H1 (cell line): ENCODE measurements around the gene MAP2K2. TPM values are rescaled to one million over a fixed set of nuclear protein-coding genes. Genes with fewer than 3 reads are reported as not detected.

Experiments
- CTCF ChIA-PET: fragments of 300-600 bp; sonication (Branson Sonifier 250); formaldehyde crosslinking; loops from one replicate; lab custom pipeline; 2021; ENCODE audit not compliant: partially characterized antibody; lab: Charles Lee
- POLR2A ChIA-PET: fragments of 300-600 bp; sonication (Branson Sonifier 250); formaldehyde crosslinking; loops from one replicate; lab custom pipeline; 2021; ENCODE audit warnings: inconsistent platforms; ENCODE audit not compliant: partially characterized antibody; lab: Charles Lee
- DNase-seq, 2 experiments: peaks; one replicate each; pipeline versions ENCODE4 v3.0.0 to v3.0.0-alpha.2; 2010 to 2022; ENCODE audit warnings: low spot score in 2 of 2, low read depth in 1 of 2, mixed read lengths in 1 of 2
- FAIRE-seq: peaks from 2 replicates; lab custom pipeline; 2011; peaks lifted over from hg19 to GRCh38; lab: Jason Lieb, UNC
- H2AFZ ChIP-seq: 2 replicates; pipeline ENCODE4 v1.8.1; 2012; ENCODE audit warnings: low read length, inconsistent platforms
- H2AK5ac ChIP-seq: 2 replicates; pipeline ENCODE4 v1.6.1; 2013; ENCODE audit warnings: low read depth, low read length
- H2BK120ac ChIP-seq: replicated peaks from 2 replicates; pipeline ENCODE3; 2013; ENCODE audit warnings: low read depth, low read length, inconsistent platforms
- H2BK12ac ChIP-seq: 2 replicates; pipeline ENCODE4 v1.6.1; 2013; ENCODE audit warnings: low read depth, low read length
- H2BK15ac ChIP-seq: 2 replicates; pipeline ENCODE4 v1.6.1; 2013; ENCODE audit warnings: low read length
- H2BK20ac ChIP-seq: 2 replicates; pipeline ENCODE4 v1.6.1; 2013; ENCODE audit warnings: low read length
- H2BK5ac ChIP-seq: 2 replicates; pipeline ENCODE4 v1.6.1; 2013; ENCODE audit warnings: low read depth, low read length
- H3K14ac ChIP-seq: 2 replicates; pipeline ENCODE4 v1.6.1; 2013; ENCODE audit warnings: inconsistent platforms; ENCODE audit not compliant: insufficient read length
- H3K18ac ChIP-seq: 2 replicates; pipeline ENCODE4 v1.6.1; 2013; ENCODE audit warnings: low read length; ENCODE audit errors: extremely low read depth
- H3K23ac ChIP-seq: 2 replicates; pipeline ENCODE4 v1.6.1; 2013; ENCODE audit warnings: inconsistent platforms; ENCODE audit not compliant: insufficient read length
- H3K23me2 ChIP-seq: 2 replicates; pipeline ENCODE4 v1.6.1; 2013; ENCODE audit warnings: low read depth, low read length
- H3K27ac ChIP-seq: 2 replicates; pipeline ENCODE4 v1.6.1; 2011; ENCODE audit warnings: low read depth, low read length, inconsistent platforms
- H3K27me3 ChIP-seq, 4 experiments: replicated peaks in 1 of 4; 1 replicate in 1 of 4; 2 replicates in 3 of 4; pipeline versions ENCODE4 v1.6.1 to v1.8.1; 2011 to 2013; ENCODE audit warnings: low read length in 3 of 4, mild to moderate bottlenecking in 3 of 4, inconsistent platforms in 2 of 4, mixed read lengths in 2 of 4, moderate library complexity in 1 of 4; ENCODE audit not compliant: control insufficient read depth in 3 of 4, insufficient read depth in 3 of 4; ENCODE audit errors: extremely low read depth in 1 of 4
- H3K36me3 ChIP-seq, 4 experiments: 2 replicates each; pipeline versions ENCODE4 v1.6.1 to v1.8.1; 2011 to 2013; ENCODE audit warnings: mild to moderate bottlenecking in 4 of 4, low read length in 3 of 4, moderate library complexity in 2 of 4, control low read depth in 1 of 4, inconsistent platforms in 1 of 4; ENCODE audit not compliant: insufficient read depth in 4 of 4, control insufficient read depth in 2 of 4
- H3K4ac ChIP-seq: replicated peaks from 2 replicates; pipeline ENCODE3; 2013; ENCODE audit warnings: low read length, low read depth, mixed read lengths, inconsistent platforms; ENCODE audit not compliant: insufficient read length
- H3K4me1 ChIP-seq, 4 experiments: replicated peaks in 1 of 4; 1 replicate in 1 of 4; 2 replicates in 3 of 4; pipeline versions ENCODE4 v1.6.1 to v1.8.1; 2011 to 2013; ENCODE audit warnings: low read length in 3 of 4, inconsistent platforms in 2 of 4, mixed read lengths in 1 of 4; ENCODE audit not compliant: insufficient read depth in 4 of 4, control insufficient read depth in 3 of 4
- H3K4me2 ChIP-seq, 2 experiments: 2 replicates each; pipeline versions ENCODE4 v1.6.1 to v1.8.1; 2011 to 2013; ENCODE audit warnings: low read depth in 2 of 2, low read length in 2 of 2, control low read depth in 1 of 2, inconsistent platforms in 1 of 2, mild to moderate bottlenecking in 1 of 2; ENCODE audit not compliant: insufficient read depth in 1 of 2
- H3K4me3 ChIP-seq, 4 experiments: fragments of 200-600, 300-600 bp in 1 of 4; sonication (generic), shearing (Covaris generic), sonication (Bioruptor Twin) in 1 of 4; 2 replicates each; pipeline versions ENCODE4 v1.5.1 to v1.8.1; 2011 to 2016; ENCODE audit warnings: low read length in 4 of 4, low read depth in 3 of 4, control low read depth in 2 of 4, inconsistent platforms in 2 of 4, mild to moderate bottlenecking in 2 of 4, mixed read lengths in 1 of 4, moderate library complexity in 1 of 4; ENCODE audit not compliant: insufficient read depth in 2 of 4; ENCODE audit errors: extremely low read depth in 1 of 4
- H3K56ac ChIP-seq: replicated peaks from 2 replicates; pipeline ENCODE3; 2013; ENCODE audit warnings: low read depth, mild to moderate bottlenecking, mixed read lengths, low read length, inconsistent platforms; ENCODE audit not compliant: insufficient read length
- H3K79me1 ChIP-seq: 2 replicates; pipeline ENCODE4 v1.6.1; 2013; ENCODE audit warnings: low read depth, low read length, control low read depth
- H3K79me2 ChIP-seq, 2 experiments: 2 replicates each; pipeline versions ENCODE4 v1.6.1 to v1.8.1; 2012 to 2013; ENCODE audit warnings: low read length in 2 of 2, mild to moderate bottlenecking in 2 of 2, inconsistent platforms in 1 of 2; ENCODE audit not compliant: insufficient read depth in 2 of 2, control insufficient read depth in 1 of 2
- H3K9ac ChIP-seq, 4 experiments: replicated peaks in 1 of 4; 1 replicate in 1 of 4; 2 replicates in 3 of 4; pipeline versions ENCODE4 v1.6.1 to v1.8.1; 2011 to 2013; ENCODE audit warnings: low read depth in 3 of 4, low read length in 3 of 4, control low read depth in 2 of 4, mild to moderate bottlenecking in 2 of 4, moderate library complexity in 2 of 4, inconsistent platforms in 1 of 4; ENCODE audit errors: extremely low read depth in 1 of 4
- H3K9me3 ChIP-seq, 2 experiments: 2 replicates each; pipeline versions ENCODE4 v1.6.1 to v1.8.1; 2012 to 2013; ENCODE audit warnings: mild to moderate bottlenecking in 2 of 2, moderate library complexity in 2 of 2, control low read depth in 1 of 2, inconsistent platforms in 1 of 2, low read depth in 1 of 2, low read length in 1 of 2, mixed read lengths in 1 of 2; ENCODE audit not compliant: insufficient read depth in 2 of 2
- H4K20me1 ChIP-seq, 2 experiments: replicated peaks in 1 of 2; 2 replicates each; pipeline versions ENCODE3 to v1.8.1; 2011 to 2013; ENCODE audit warnings: inconsistent platforms in 2 of 2, low read length in 2 of 2, mild to moderate bottlenecking in 1 of 2; ENCODE audit not compliant: insufficient read depth in 2 of 2, control insufficient read depth in 1 of 2
- H4K5ac ChIP-seq: 2 replicates; pipeline ENCODE4 v1.6.1; 2013; ENCODE audit warnings: low read length, low read depth, mixed read lengths, inconsistent platforms; ENCODE audit not compliant: insufficient read length
- H4K8ac ChIP-seq: 2 replicates; pipeline ENCODE4 v1.8.0; 2013; ENCODE audit warnings: mild to moderate bottlenecking, moderate library complexity, low read length, inconsistent platforms; ENCODE audit not compliant: insufficient read depth; ENCODE audit errors: extremely low read depth
- H4K91ac ChIP-seq: replicated peaks from 2 replicates; pipeline ENCODE3; 2013; ENCODE audit warnings: low read length, mixed read lengths, inconsistent platforms; ENCODE audit not compliant: insufficient read length
- BACH1 ChIP-seq: IDR thresholded peaks from 2 replicates; pipeline ENCODE4 v1.6.1; 2012; ENCODE audit warnings: low read length, improper control_type of control experiment
- BRCA1 ChIP-seq: IDR thresholded peaks from 2 replicates; pipeline ENCODE4 v1.6.1; 2012; ENCODE audit warnings: low read depth, low read length, improper control_type of control experiment
- EP300 ChIP-seq, 2 experiments: IDR thresholded peaks; 1 replicate in 1 of 2; 2 replicates in 1 of 2; pipeline ENCODE4 v1.6.1; 2011 to 2012; ENCODE audit warnings: low read depth in 2 of 2, low read length in 2 of 2, mild to moderate bottlenecking in 2 of 2, borderline replicate concordance in 1 of 2, inconsistent platforms in 1 of 2, moderate library complexity in 1 of 2
- PHF8 ChIP-seq: fragments of 200-600 bp; sonication (generic); conservative IDR thresholded peaks from 2 replicates; pipeline ENCODE4 v1.7.1; 2012; ENCODE audit warnings: low read depth, mild to moderate bottlenecking, inconsistent platforms, low read length, moderate library complexity
- RAD21 ChIP-seq, 2 experiments: IDR thresholded peaks in 1 of 2; conservative IDR thresholded peaks in 1 of 2; 2 replicates each; pipeline ENCODE4 v1.6.1; 2011; ENCODE audit warnings: low read depth in 2 of 2, low read length in 2 of 2, improper control_type of control experiment in 1 of 2, inconsistent platforms in 1 of 2, mild to moderate bottlenecking in 1 of 2, moderate library complexity in 1 of 2
- SAP30 ChIP-seq: fragments of 300-600 bp; sonication (generic); IDR thresholded peaks from 2 replicates; pipeline ENCODE4 v1.7.1; 2012; ENCODE audit warnings: low read length, moderate library complexity, mild to moderate bottlenecking, inconsistent platforms; ENCODE audit not compliant: insufficient read depth, insufficient replicate concordance
- SIRT6 ChIP-seq: IDR thresholded peaks from one replicate; pipeline ENCODE4 v1.7.1; 2012; ENCODE audit warnings: low read length, inconsistent platforms
- TEAD4 ChIP-seq: IDR thresholded peaks from 2 replicates; pipeline ENCODE4 v1.6.1; 2012; ENCODE audit warnings: low read depth, low read length, inconsistent platforms, mixed read lengths
- WGBS, 2 experiments: shearing (Covaris generic) in 1 of 2; methylation state at CpG; one replicate each; pipeline versions ENCODE4 v1.1.6 to v1.1.7; 2013 to 2015; ENCODE audit warnings: low lambda C conversion rate in 2 of 2, mixed read lengths in 2 of 2, inconsistent platforms in 1 of 2, low coverage in 1 of 2, missing lambda C conversion rate in 1 of 2; ENCODE audit not compliant: insufficient replicate concordance in 2 of 2, insufficient coverage in 1 of 2, insufficient read length in 1 of 2; ENCODE audit errors: extremely low coverage in 1 of 2, missing lambda C conversion rate in 1 of 2; 5-methylcytosine and 5-hydroxymethylcytosine counted together
- polyA plus RNA-seq, 7 experiments: library from polyadenylated mRNA; depleted of rRNA in 3 of 7; stranded (reverse) in 5 of 7; unstranded in 2 of 7; fragments of >200 nt in 5 of 7; fragments of 200-250 nt in 2 of 7; gene quantifications; 1 replicate in 5 of 7; 2 replicates in 1 of 7; 4 replicates in 1 of 7; pipeline versions ENCODE4 v1.2.1 to v1.2.3, GENCODE V29; 2011 to 2013; ENCODE audit warnings: missing spikeins in 2 of 7, mixed read lengths in 2 of 7
- total RNA-seq: library from RNA; stranded (reverse); fragmentation: NEBNext Ultra II Directional; extraction: Animal tissue kit (Norgen Biotek cat#: 25700); gene quantifications from 2 replicates; pipeline ENCODE4 v1.2.1, GENCODE V29; 2021
- TF ChIP-seq, protein P1 (sequence below): IDR thresholded peaks from 2 replicates; pipeline ENCODE4 v1.6.1; 2012; ENCODE audit warnings: inconsistent platforms

The MAP2K2 gene
- total and polyA plus RNA-seq, 2 of the 8 experiments (the other 6 are each of a cell fraction or from before 2014, with no cell fraction given) = 111 to 162 TPM

DNA sequence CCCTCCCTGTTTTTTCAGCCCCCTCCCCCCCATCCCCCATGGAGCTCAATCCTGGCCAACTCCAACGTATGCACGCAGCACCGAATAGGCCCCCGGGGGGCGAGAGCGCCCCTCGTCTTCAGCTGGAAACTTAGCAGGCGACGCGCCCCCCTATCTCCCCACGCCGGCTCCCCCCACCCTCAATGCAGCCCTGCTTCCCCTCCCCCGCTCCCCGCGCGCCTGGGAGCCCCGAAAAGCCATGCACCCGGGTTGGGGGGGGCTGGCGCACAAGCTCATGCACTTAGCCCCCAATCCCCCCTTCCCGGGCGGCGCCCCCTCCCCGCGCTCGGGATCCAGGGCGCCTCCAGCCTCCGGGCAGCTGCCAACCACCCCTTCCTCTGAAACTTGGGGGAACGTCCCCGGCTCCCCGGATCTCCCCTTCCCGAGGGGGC lies 57.7 kb downstream of the MAP2K2 start:
- Histone ChIP-seq H3K79me2 (peaks cover 14 to 38% of the 10 kb centered on the region in 2 experiments; a peak in 3 of 4 replicates), H2BK5ac (no peak overlapping the region), H3K4me3 (peak overlapping the region; percentile 34 to 93 (median 46)), H3K79me1 (peaks cover 8% of the 10 kb centered on the region), H2AK5ac (no peak overlapping the region), H4K8ac (no peak overlapping the region), H3K9ac (peak overlapping the region in 1 of 4 experiments; percentile 71; a peak in 1 of 7 replicates), H2BK20ac (no peak overlapping the region), H3K23ac (no peak overlapping the region), H3K4ac (peak overlapping the region; percentile 38), H3K4me2 (peak overlapping the region; percentile 66 to 72), H2AFZ (no peak overlapping the region), H2BK12ac (no peak overlapping the region), H2BK120ac (no peak overlapping the region), H3K9me3 (no peaks in the 10 kb centered on the region), H2BK15ac (no peak overlapping the region), H3K18ac (no peak overlapping the region; the same call in 1 of the 2 replicates), H3K27me3 (peaks cover 10 to 24% (median 22%) of the 10 kb centered on the region in 4 experiments), H3K56ac (peak overlapping the region; percentile 30), H4K20me1 (peaks cover 18 to 22% of the 10 kb centered on the region in 2 experiments), H3K14ac (no peak overlapping the region), H3K4me1 (peaks cover 0 to 26% (median 15%) of the 10 kb centered on the region in 4 experiments; a peak in 6 of 7 replicates), H3K27ac (no peak overlapping the region), H4K5ac (no peak overlapping the region), H4K91ac (no peak overlapping the region), H3K36me3 (no peaks in the 10 kb centered on the region), H3K23me2 (peaks cover 6% of the 10 kb centered on the region; the same call in 1 of the 2 replicates)
- POLR2A ChIA-PET = interaction anchor here (0.6 to 1.1 kb wide), 5 partner anchors 8 to 83 kb away, joined by 3 to 4 read pairs (median 3); no protein-coding TSS in a partner anchor
- CTCF ChIA-PET = interaction anchor here (0.6 to 1.0 kb wide), 2 partner anchors 9 to 186 kb away, joined by 3 read pairs; partner anchors contain the start of gene ATCAY
- 0% methylated on average over 8 of the region's 31 CpGs; no CpG with 5 or more reads in 1 of the 2 experiments for WGBS, 2 experiments
- DNase-seq = peak in 1 of 2 experiments; percentile 77
- no peak for FAIRE-seq
- TF ChIP-seq, protein P1, sequence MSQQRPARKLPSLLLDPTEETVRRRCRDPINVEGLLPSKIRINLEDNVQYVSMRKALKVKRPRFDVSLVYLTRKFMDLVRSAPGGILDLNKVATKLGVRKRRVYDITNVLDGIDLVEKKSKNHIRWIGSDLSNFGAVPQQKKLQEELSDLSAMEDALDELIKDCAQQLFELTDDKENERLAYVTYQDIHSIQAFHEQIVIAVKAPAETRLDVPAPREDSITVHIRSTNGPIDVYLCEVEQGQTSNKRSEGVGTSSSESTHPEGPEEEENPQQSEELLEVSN = no peak
- no peak for TF ChIP-seq SIRT6
- peak; percentile 30; the same call in 1 of the 2 replicates for TF ChIP-seq PHF8
- no peak for TF ChIP-seq SAP30
- TF ChIP-seq TEAD4 = no peak
- no peak for TF ChIP-seq BRCA1
- no peak for TF ChIP-seq RAD21 (IDR thresholded peaks at IDR 0.05 in 1 of 2, conservative IDR thresholded peaks at IDR 0.05 in 1 of 2; ENCODE audit: low read depth in 2 of 2, low read length in 2 of 2)
- TF ChIP-seq EP300 (IDR thresholded peaks at IDR 0.05; ENCODE audit: borderline replicate concordance in 1 of 2, low read depth in 2 of 2, low read length in 2 of 2) = no peak
- TF ChIP-seq BACH1 = no peak
